ENCODE data around the gene NDUFS2.

Gene NDUFS2

GRCh38 chr1:161163793-161164192 lies 38.4 kb upstream of the NDUFS2 start:
- Histone ChIP-seq H3K27me3 (no peaks in the 10 kb centered on the region), H3K4me1 (no peaks in the 10 kb centered on the region; the same call in 1 of the 2 replicates), H3K36me3 (no peaks in the 10 kb centered on the region; the same call in 1 of the 2 replicates), H3K4me3 (ENCODE audit: low read depth, low read length) (no peak overlapping the region), H3K9me3 (no peaks in the 10 kb centered on the region)
- no peak for DNase-seq
- TF ChIP-seq CTCF (IDR thresholded peaks at IDR 0.05; ENCODE audit: low read depth, low read length): no peak

GRCh38 chr1:161164901-161165610 lies 37.1 kb upstream of the NDUFS2 start:
- TF ChIP-seq CTCF (IDR thresholded peaks at IDR 0.05; ENCODE audit: low read depth, low read length): no peak
- Histone ChIP-seq H3K4me3 (ENCODE audit: low read depth, low read length) (peak overlapping the region; percentile 84), H3K27me3 (no peaks in the 10 kb centered on the region), H3K36me3 (no peaks in the 10 kb centered on the region; the same call in none of the 2 replicates), H3K9me3 (no peaks in the 10 kb centered on the region), H3K4me1 (no peaks in the 10 kb centered on the region)
- DNase-seq: no peak

- Histone ChIP-seq H3K9me3 (no peaks in the 10 kb centered on the region), H3K4me3 (ENCODE audit: low read depth, low read length) (peak within 1 kb of the TSS; percentile 84), H3K4me1 (no peaks in the 10 kb centered on the region), H3K36me3 (peaks cover 7% of the 10 kb centered on the region), H3K27me3 (no peaks in the 10 kb centered on the region)
- peak; percentile 72 for TF ChIP-seq CTCF (IDR thresholded peaks at IDR 0.05; ENCODE audit: low read depth, low read length)
- DNase-seq: peak; percentile 96
Measured at GRCh38 chr1:161165742-161166668, 36.2 kb upstream of the NDUFS2 start, which contains the start of gene PPOX. Gene PPOX (plus strand): TSS chr1:161166426. CDS start chr1:161166848, 422 bp downstream.

GRCh38 chr1:161166669-161167548 lies 35.3 kb upstream of the NDUFS2 start:
- Histone ChIP-seq H3K4me3 (ENCODE audit: low read depth, low read length) (peak overlapping the region; percentile 84), H3K4me1 (no peaks in the 10 kb centered on the region), H3K9me3 (no peaks in the 10 kb centered on the region), H3K36me3 (peaks cover 16% of the 10 kb centered on the region), H3K27me3 (no peaks in the 10 kb centered on the region)
- peak; percentile 48 for DNase-seq
- no peak for TF ChIP-seq CTCF (IDR thresholded peaks at IDR 0.05; ENCODE audit: low read depth, low read length)

GRCh38 chr1:161168906-161169305 lies 33.3 kb upstream of the NDUFS2 start:
- no peak for DNase-seq
- no peaks in the 10 kb centered on the region for H3K9me3 ChIP-seq
- H3K27me3 ChIP-seq: no peaks in the 10 kb centered on the region
- H3K4me1 ChIP-seq: no peaks in the 10 kb centered on the region
- TF ChIP-seq CTCF (IDR thresholded peaks at IDR 0.05; ENCODE audit: low read depth, low read length): no peak
- no peak overlapping the region for H3K4me3 ChIP-seq (ENCODE audit: low read depth, low read length)
- peaks cover 35% of the 10 kb centered on the region for H3K36me3 ChIP-seq

Data from BE2C (cell line).